H1 (cell line): ENCODE results near the gene STOML2. TPM values are rescaled to one million over a fixed set of nuclear protein-coding genes. Genes with fewer than 3 reads are reported as not detected.

ENCODE experiments used
- CTCF ChIA-PET: fragments of 300-600 bp; sonication (Branson Sonifier 250); formaldehyde crosslinking; loops from one replicate; lab custom pipeline; 2021; ENCODE audit not compliant: partially characterized antibody; lab: Charles Lee
- POLR2A ChIA-PET: fragments of 300-600 bp; sonication (Branson Sonifier 250); formaldehyde crosslinking; loops from one replicate; lab custom pipeline; 2021; ENCODE audit warnings: inconsistent platforms; ENCODE audit not compliant: partially characterized antibody; lab: Charles Lee
- DNase-seq, 2 experiments: peaks; one replicate each; pipeline versions ENCODE4 v3.0.0 to v3.0.0-alpha.2; 2010 to 2022; ENCODE audit warnings: low spot score in 2 of 2, low read depth in 1 of 2, mixed read lengths in 1 of 2
- FAIRE-seq: peaks from 2 replicates; lab custom pipeline; 2011; peaks lifted over from hg19 to GRCh38; lab: Jason Lieb, UNC
- H2AFZ ChIP-seq: 2 replicates; pipeline ENCODE4 v1.8.1; 2012; ENCODE audit warnings: low read length, inconsistent platforms
- H2AK5ac ChIP-seq: 2 replicates; pipeline ENCODE4 v1.6.1; 2013; ENCODE audit warnings: low read depth, low read length
- H2BK120ac ChIP-seq: replicated peaks from 2 replicates; pipeline ENCODE3; 2013; ENCODE audit warnings: low read depth, low read length, inconsistent platforms
- H2BK12ac ChIP-seq: 2 replicates; pipeline ENCODE4 v1.6.1; 2013; ENCODE audit warnings: low read depth, low read length
- H2BK15ac ChIP-seq: 2 replicates; pipeline ENCODE4 v1.6.1; 2013; ENCODE audit warnings: low read length
- H2BK20ac ChIP-seq: 2 replicates; pipeline ENCODE4 v1.6.1; 2013; ENCODE audit warnings: low read length
- H2BK5ac ChIP-seq: 2 replicates; pipeline ENCODE4 v1.6.1; 2013; ENCODE audit warnings: low read depth, low read length
- H3K14ac ChIP-seq: 2 replicates; pipeline ENCODE4 v1.6.1; 2013; ENCODE audit warnings: inconsistent platforms; ENCODE audit not compliant: insufficient read length
- H3K18ac ChIP-seq: 2 replicates; pipeline ENCODE4 v1.6.1; 2013; ENCODE audit warnings: low read length; ENCODE audit errors: extremely low read depth
- H3K23ac ChIP-seq: 2 replicates; pipeline ENCODE4 v1.6.1; 2013; ENCODE audit warnings: inconsistent platforms; ENCODE audit not compliant: insufficient read length
- H3K23me2 ChIP-seq: 2 replicates; pipeline ENCODE4 v1.6.1; 2013; ENCODE audit warnings: low read depth, low read length
- H3K27ac ChIP-seq: 2 replicates; pipeline ENCODE4 v1.6.1; 2011; ENCODE audit warnings: low read depth, low read length, inconsistent platforms
- H3K27me3 ChIP-seq, 4 experiments: replicated peaks in 1 of 4; 1 replicate in 1 of 4; 2 replicates in 3 of 4; pipeline versions ENCODE4 v1.6.1 to v1.8.1; 2011 to 2013; ENCODE audit warnings: low read length in 3 of 4, mild to moderate bottlenecking in 3 of 4, inconsistent platforms in 2 of 4, mixed read lengths in 2 of 4, moderate library complexity in 1 of 4; ENCODE audit not compliant: control insufficient read depth in 3 of 4, insufficient read depth in 3 of 4; ENCODE audit errors: extremely low read depth in 1 of 4
- H3K36me3 ChIP-seq, 4 experiments: 2 replicates each; pipeline versions ENCODE4 v1.6.1 to v1.8.1; 2011 to 2013; ENCODE audit warnings: mild to moderate bottlenecking in 4 of 4, low read length in 3 of 4, moderate library complexity in 2 of 4, control low read depth in 1 of 4, inconsistent platforms in 1 of 4; ENCODE audit not compliant: insufficient read depth in 4 of 4, control insufficient read depth in 2 of 4
- H3K4ac ChIP-seq: replicated peaks from 2 replicates; pipeline ENCODE3; 2013; ENCODE audit warnings: low read length, low read depth, mixed read lengths, inconsistent platforms; ENCODE audit not compliant: insufficient read length
- H3K4me1 ChIP-seq, 4 experiments: replicated peaks in 1 of 4; 1 replicate in 1 of 4; 2 replicates in 3 of 4; pipeline versions ENCODE4 v1.6.1 to v1.8.1; 2011 to 2013; ENCODE audit warnings: low read length in 3 of 4, inconsistent platforms in 2 of 4, mixed read lengths in 1 of 4; ENCODE audit not compliant: insufficient read depth in 4 of 4, control insufficient read depth in 3 of 4
- H3K4me2 ChIP-seq, 2 experiments: 2 replicates each; pipeline versions ENCODE4 v1.6.1 to v1.8.1; 2011 to 2013; ENCODE audit warnings: low read depth in 2 of 2, low read length in 2 of 2, control low read depth in 1 of 2, inconsistent platforms in 1 of 2, mild to moderate bottlenecking in 1 of 2; ENCODE audit not compliant: insufficient read depth in 1 of 2
- H3K4me3 ChIP-seq, 4 experiments: fragments of 200-600, 300-600 bp in 1 of 4; sonication (generic), shearing (Covaris generic), sonication (Bioruptor Twin) in 1 of 4; 2 replicates each; pipeline versions ENCODE4 v1.5.1 to v1.8.1; 2011 to 2016; ENCODE audit warnings: low read length in 4 of 4, low read depth in 3 of 4, control low read depth in 2 of 4, inconsistent platforms in 2 of 4, mild to moderate bottlenecking in 2 of 4, mixed read lengths in 1 of 4, moderate library complexity in 1 of 4; ENCODE audit not compliant: insufficient read depth in 2 of 4; ENCODE audit errors: extremely low read depth in 1 of 4
- H3K56ac ChIP-seq: replicated peaks from 2 replicates; pipeline ENCODE3; 2013; ENCODE audit warnings: low read depth, mild to moderate bottlenecking, mixed read lengths, low read length, inconsistent platforms; ENCODE audit not compliant: insufficient read length
- H3K79me1 ChIP-seq: 2 replicates; pipeline ENCODE4 v1.6.1; 2013; ENCODE audit warnings: low read depth, low read length, control low read depth
- H3K79me2 ChIP-seq, 2 experiments: 2 replicates each; pipeline versions ENCODE4 v1.6.1 to v1.8.1; 2012 to 2013; ENCODE audit warnings: low read length in 2 of 2, mild to moderate bottlenecking in 2 of 2, inconsistent platforms in 1 of 2; ENCODE audit not compliant: insufficient read depth in 2 of 2, control insufficient read depth in 1 of 2
- H3K9ac ChIP-seq, 4 experiments: replicated peaks in 1 of 4; 1 replicate in 1 of 4; 2 replicates in 3 of 4; pipeline versions ENCODE4 v1.6.1 to v1.8.1; 2011 to 2013; ENCODE audit warnings: low read depth in 3 of 4, low read length in 3 of 4, control low read depth in 2 of 4, mild to moderate bottlenecking in 2 of 4, moderate library complexity in 2 of 4, inconsistent platforms in 1 of 4; ENCODE audit errors: extremely low read depth in 1 of 4
- H3K9me3 ChIP-seq, 2 experiments: 2 replicates each; pipeline versions ENCODE4 v1.6.1 to v1.8.1; 2012 to 2013; ENCODE audit warnings: mild to moderate bottlenecking in 2 of 2, moderate library complexity in 2 of 2, control low read depth in 1 of 2, inconsistent platforms in 1 of 2, low read depth in 1 of 2, low read length in 1 of 2, mixed read lengths in 1 of 2; ENCODE audit not compliant: insufficient read depth in 2 of 2
- H4K20me1 ChIP-seq, 2 experiments: replicated peaks in 1 of 2; 2 replicates each; pipeline versions ENCODE3 to v1.8.1; 2011 to 2013; ENCODE audit warnings: inconsistent platforms in 2 of 2, low read length in 2 of 2, mild to moderate bottlenecking in 1 of 2; ENCODE audit not compliant: insufficient read depth in 2 of 2, control insufficient read depth in 1 of 2
- H4K5ac ChIP-seq: 2 replicates; pipeline ENCODE4 v1.6.1; 2013; ENCODE audit warnings: low read length, low read depth, mixed read lengths, inconsistent platforms; ENCODE audit not compliant: insufficient read length
- H4K8ac ChIP-seq: 2 replicates; pipeline ENCODE4 v1.8.0; 2013; ENCODE audit warnings: mild to moderate bottlenecking, moderate library complexity, low read length, inconsistent platforms; ENCODE audit not compliant: insufficient read depth; ENCODE audit errors: extremely low read depth
- H4K91ac ChIP-seq: replicated peaks from 2 replicates; pipeline ENCODE3; 2013; ENCODE audit warnings: low read length, mixed read lengths, inconsistent platforms; ENCODE audit not compliant: insufficient read length
- ATF2 ChIP-seq: IDR thresholded peaks from 2 replicates; pipeline ENCODE4 v1.6.1; 2012; ENCODE audit warnings: low read length, inconsistent platforms
- POLR2AphosphoS5 ChIP-seq: IDR thresholded peaks from 2 replicates; pipeline ENCODE4 v1.6.1; 2011; ENCODE audit warnings: low read depth, low read length
- TEAD4 ChIP-seq: IDR thresholded peaks from 2 replicates; pipeline ENCODE4 v1.6.1; 2012; ENCODE audit warnings: low read depth, low read length, inconsistent platforms, mixed read lengths
- WGBS, 2 experiments: shearing (Covaris generic) in 1 of 2; methylation state at CpG; one replicate each; pipeline versions ENCODE4 v1.1.6 to v1.1.7; 2013 to 2015; ENCODE audit warnings: low lambda C conversion rate in 2 of 2, mixed read lengths in 2 of 2, inconsistent platforms in 1 of 2, low coverage in 1 of 2, missing lambda C conversion rate in 1 of 2; ENCODE audit not compliant: insufficient replicate concordance in 2 of 2, insufficient coverage in 1 of 2, insufficient read length in 1 of 2; ENCODE audit errors: extremely low coverage in 1 of 2, missing lambda C conversion rate in 1 of 2; 5-methylcytosine and 5-hydroxymethylcytosine counted together
- polyA plus RNA-seq, 7 experiments: library from polyadenylated mRNA; depleted of rRNA in 3 of 7; stranded (reverse) in 5 of 7; unstranded in 2 of 7; fragments of >200 nt in 5 of 7; fragments of 200-250 nt in 2 of 7; gene quantifications; 1 replicate in 5 of 7; 2 replicates in 1 of 7; 4 replicates in 1 of 7; pipeline versions ENCODE4 v1.2.1 to v1.2.3, GENCODE V29; 2011 to 2013; ENCODE audit warnings: missing spikeins in 2 of 7, mixed read lengths in 2 of 7
- total RNA-seq: library from RNA; stranded (reverse); fragmentation: NEBNext Ultra II Directional; extraction: Animal tissue kit (Norgen Biotek cat#: 25700); gene quantifications from 2 replicates; pipeline ENCODE4 v1.2.1, GENCODE V29; 2021

The STOML2 gene
- total and polyA plus RNA-seq, 2 of the 8 experiments (the other 6 are each of a cell fraction or from before 2014, with no cell fraction given), result 203 to 256 TPM

GRCh38 chr9:35106343-35106730 is 3.4 kb upstream of the STOML2 start:
- H4K20me1 ChIP-seq, result peaks cover 4 to 7% of the 10 kb centered on the region in 2 experiments
- H3K27me3 ChIP-seq, result no peaks in the 10 kb centered on the region
- H3K18ac ChIP-seq, result no peak overlapping the region
- H3K9me3 ChIP-seq, result no peaks in the 10 kb centered on the region
- H3K4me3 ChIP-seq, result no peak overlapping the region
- H2BK5ac ChIP-seq, result no peak overlapping the region
- peaks cover 7% of the 10 kb centered on the region for H3K79me1 ChIP-seq
- H2AFZ ChIP-seq, result no peak overlapping the region
- no peak overlapping the region for H2AK5ac ChIP-seq
- peaks cover 0 to 5% (median 3%) of the 10 kb centered on the region in 4 experiments; a peak in 5 of 8 replicates for H3K36me3 ChIP-seq
- no peak overlapping the region for H2BK12ac ChIP-seq
- H2BK15ac ChIP-seq, result no peak overlapping the region
- no peak overlapping the region for H3K23ac ChIP-seq
- no peak overlapping the region for H3K27ac ChIP-seq
- ChIA-PET CTCF (interaction anchor here (1.4 to 1.5 kb wide), 2 partner anchors 10 to 310 kb away, joined by 4 to 7 read pairs; partner anchors contain the start of gene PIGO), POLR2A (interaction anchor here (0.6 to 17.4 kb wide), 9 partner anchors 6 to 409 kb away, joined by 3 to 440 read pairs (median 3); partner anchors contain the start of genes ATOSB, FANCG, PIGO and STOML2)
- H2BK120ac ChIP-seq, result no peak overlapping the region
- no peak overlapping the region for H2BK20ac ChIP-seq
- H3K9ac ChIP-seq, result no peak overlapping the region
- no peak overlapping the region for H3K14ac ChIP-seq
- no peak for TF ChIP-seq ATF2
- no peak for TF ChIP-seq POLR2AphosphoS5
- no peak for TF ChIP-seq TEAD4
- DNase-seq (no peak), FAIRE-seq (no peak)
- no peak overlapping the region for H4K8ac ChIP-seq
- no peak overlapping the region for H4K91ac ChIP-seq
- peaks cover 0 to 22% (median 6%) of the 10 kb centered on the region in 4 experiments; a peak in 5 of 7 replicates for H3K4me1 ChIP-seq
- no peak overlapping the region for H3K56ac ChIP-seq
- H3K4ac ChIP-seq, result no peak overlapping the region
- peaks cover 15% of the 10 kb centered on the region for H3K23me2 ChIP-seq
- 95% methylated on average over 6 of the region's 7 CpGs; no CpG with 5 or more reads in 1 of the 2 experiments for WGBS, 2 experiments
- H3K4me2 ChIP-seq, result no peak overlapping the region
- peaks cover 0 to 15% of the 10 kb centered on the region in 2 experiments; a peak in 2 of 4 replicates for H3K79me2 ChIP-seq
- no peak overlapping the region for H4K5ac ChIP-seq
